Measurements from ENCODE around the gene MRAP. TPM values are rescaled to one million over a fixed set of nuclear protein-coding genes. Genes with fewer than 3 reads are reported as not detected.

Gene MRAP
- total and polyA plus RNA-seq, 2 experiments from 2014 or later, result not detected

- in situ Hi-C loops (cut with MboI), result no loop called here
- H3K4me2 ChIP-seq (ENCODE audit: unreplicated experiment), result no peak overlapping the region
- H3K9me3 ChIP-seq (ENCODE audit: low read depth), result no peaks in the 10 kb centered on the region
- WGBS, 2 experiments (ENCODE audit: low coverage in 1 of 2, low lambda C conversion rate in 2 of 2, missing lambda C conversion rate in 2 of 2), result 97 to 98% methylated on average over 16 of the region's 16 CpGs
- H3K36me3 ChIP-seq (ENCODE audit: low read depth), result peaks cover 39% of the 10 kb centered on the region; the same call in 1 of the 2 replicates
- 0 out of 2 replicates have a peak, but pooled peaks cover 20% of the 10 kb centered on the region for H3K79me2 ChIP-seq (ENCODE audit: insufficient read depth)
- no peak overlapping the region for H3K9ac ChIP-seq
- H3K4me3 ChIP-seq, result no peak overlapping the region
- H3K4me1 ChIP-seq (ENCODE audit: insufficient read depth), result no peaks in the 10 kb centered on the region
- no peak for TF ChIP-seq EZH2phosphoT487 (IDR thresholded peaks at IDR 0.05; ENCODE audit: insufficient read depth, low read depth)
- no peak for TF ChIP-seq EZH2 (IDR thresholded peaks at IDR 0.05; ENCODE audit: insufficient read depth, poor library complexity, severe bottlenecking)
- H3K9me2 ChIP-seq (ENCODE audit: insufficient read depth), result no peaks in the 10 kb centered on the region
- DNase-seq, result no peak
- H3F3A ChIP-seq (ENCODE audit: insufficient read depth), result no peaks in the 10 kb centered on the region
- no peaks in the 10 kb centered on the region for H4K20me1 ChIP-seq (ENCODE audit: insufficient read depth)
- no peak overlapping the region for H2AFZ ChIP-seq
- H3K27ac ChIP-seq, result no peak overlapping the region
- no peaks in the 10 kb centered on the region for H3K27me3 ChIP-seq (replicated peaks; ENCODE audit: insufficient read depth)
These were observed 16.2 kb downstream of the MRAP start for GRCh38 chr21:32314806-32315205.

GRCh38 chr21:32315511-32316281 is 17.0 kb downstream of the MRAP start:
- Histone ChIP-seq H3K27me3 (replicated peaks; ENCODE audit: insufficient read depth) (no peaks in the 10 kb centered on the region), H2AFZ (no peak overlapping the region), H3F3A (ENCODE audit: insufficient read depth) (no peaks in the 10 kb centered on the region), H3K4me2 (ENCODE audit: unreplicated experiment) (no peak overlapping the region), H3K36me3 (ENCODE audit: low read depth) (peaks cover 48% of the 10 kb centered on the region; the same call in 1 of the 2 replicates), H3K27ac (no peak overlapping the region), H3K4me1 (ENCODE audit: insufficient read depth) (no peaks in the 10 kb centered on the region), H4K20me1 (ENCODE audit: insufficient read depth) (no peaks in the 10 kb centered on the region), H3K79me2 (ENCODE audit: insufficient read depth) (0 out of 2 replicates have a peak, but pooled peaks cover 20% of the 10 kb centered on the region), H3K9me3 (ENCODE audit: low read depth) (no peaks in the 10 kb centered on the region), H3K9me2 (ENCODE audit: insufficient read depth) (no peaks in the 10 kb centered on the region), H3K9ac (no peak overlapping the region), H3K4me3 (no peak overlapping the region)
- TF ChIP-seq EZH2phosphoT487 (IDR thresholded peaks at IDR 0.05; ENCODE audit: insufficient read depth, low read depth) (no peak), EZH2 (IDR thresholded peaks at IDR 0.05; ENCODE audit: insufficient read depth, poor library complexity, severe bottlenecking) (no peak)
- in situ Hi-C loops (cut with MboI), result no loop called here
- DNase-seq, result no peak
- 98 to 99% methylated on average over 14 of the region's 14 CpGs for WGBS, 2 experiments (ENCODE audit: low coverage in 1 of 2, low lambda C conversion rate in 2 of 2, missing lambda C conversion rate in 2 of 2)

DNA sequence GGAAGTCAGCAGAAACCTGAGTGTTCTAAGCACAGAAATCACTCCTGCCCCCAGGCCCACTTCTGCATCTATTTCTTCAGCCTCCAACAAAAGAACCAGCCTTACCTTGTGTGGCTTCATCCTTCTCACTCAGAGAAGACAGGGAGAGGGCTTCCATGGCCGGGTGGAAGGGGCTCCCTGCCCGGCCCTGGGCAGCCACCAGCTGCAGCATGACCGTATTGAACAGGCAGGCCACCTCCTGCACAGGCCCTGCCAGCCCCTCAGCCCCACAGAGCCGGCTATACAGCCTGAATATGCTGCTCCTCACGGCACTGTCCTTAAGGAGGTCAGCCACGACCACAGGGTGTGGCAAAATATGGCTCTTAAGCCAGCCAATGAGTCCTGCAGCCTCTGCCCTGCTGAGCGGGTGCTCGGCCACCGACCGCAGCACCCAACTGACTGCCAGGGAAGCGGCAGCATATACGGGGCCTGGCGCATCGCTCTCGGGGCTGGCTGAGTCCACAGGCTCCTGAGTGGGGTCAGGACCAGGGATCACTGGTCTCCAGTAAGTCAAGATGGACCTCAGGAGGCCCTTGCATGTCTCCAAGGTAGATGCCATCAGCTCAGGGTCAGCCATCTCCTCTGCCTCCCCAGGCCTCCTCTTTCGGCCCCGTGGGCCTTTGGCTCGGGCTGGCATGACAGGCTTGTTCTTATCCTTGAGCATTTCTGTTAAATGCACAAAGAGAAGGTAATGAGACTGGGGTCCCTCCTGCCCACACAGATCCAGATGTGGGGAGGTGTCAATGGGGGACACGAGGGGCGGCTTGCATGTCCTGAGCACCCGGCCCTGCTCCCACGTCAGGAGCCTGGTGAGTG is 17.9 kb downstream of the MRAP start:
- WGBS, 2 experiments (ENCODE audit: low coverage in 1 of 2, low lambda C conversion rate in 2 of 2, missing lambda C conversion rate in 2 of 2), result 93 to 95% methylated on average over 22 of the region's 22 CpGs

DNA sequence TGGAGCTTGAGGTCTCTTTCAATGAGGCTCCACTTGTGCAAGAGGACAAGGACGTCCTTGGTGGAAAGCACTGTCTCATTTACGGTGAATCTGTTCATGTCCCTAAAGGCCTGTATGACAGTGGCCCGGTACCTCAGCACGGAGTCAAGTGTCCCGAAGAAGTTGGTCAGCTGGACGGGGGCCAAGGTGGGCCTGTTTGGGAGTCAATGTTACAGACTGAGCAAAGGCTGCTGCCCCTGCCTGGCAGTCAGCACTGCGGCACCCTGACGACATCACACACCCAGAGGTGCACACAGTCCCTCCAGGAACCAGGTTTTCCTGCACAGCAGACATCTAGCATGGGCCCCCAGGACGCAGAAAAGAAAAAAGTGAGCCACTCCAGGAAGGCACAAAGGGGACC is 19.1 kb downstream of the MRAP start:
- WGBS, 2 experiments (ENCODE audit: low coverage in 1 of 2, low lambda C conversion rate in 2 of 2, missing lambda C conversion rate in 2 of 2), result 85 to 89% methylated on average over 9 of the region's 9 CpGs

More for the DNA sequence above, 17.9 kb downstream of the MRAP start:
- DNase-seq, result no peak
- Histone ChIP-seq H3K27me3 (replicated peaks; ENCODE audit: insufficient read depth) (no peaks in the 10 kb centered on the region), H2AFZ (no peak overlapping the region), H3K9ac (no peak overlapping the region), H3K4me2 (ENCODE audit: unreplicated experiment) (no peak overlapping the region), H3K9me3 (ENCODE audit: low read depth) (no peaks in the 10 kb centered on the region), H3K79me2 (ENCODE audit: insufficient read depth) (0 out of 2 replicates have a peak, but pooled peaks cover 20% of the 10 kb centered on the region), H3K36me3 (ENCODE audit: low read depth) (peaks cover 56% of the 10 kb centered on the region; the same call in 1 of the 2 replicates), H3K4me3 (no peak overlapping the region), H3K9me2 (ENCODE audit: insufficient read depth) (no peaks in the 10 kb centered on the region), H3F3A (ENCODE audit: insufficient read depth) (no peaks in the 10 kb centered on the region), H3K4me1 (ENCODE audit: insufficient read depth) (no peaks in the 10 kb centered on the region), H4K20me1 (ENCODE audit: insufficient read depth) (no peaks in the 10 kb centered on the region), H3K27ac (no peak overlapping the region)
- in situ Hi-C loops (cut with MboI), result no loop called here
- TF ChIP-seq EZH2 (IDR thresholded peaks at IDR 0.05; ENCODE audit: insufficient read depth, poor library complexity, severe bottlenecking), result no peak
- no peak for TF ChIP-seq EZH2phosphoT487 (IDR thresholded peaks at IDR 0.05; ENCODE audit: insufficient read depth, low read depth)

More for the DNA sequence above, 19.1 kb downstream of the MRAP start:
- Histone ChIP-seq H2AFZ (no peak overlapping the region), H3K27ac (no peak overlapping the region), H3F3A (ENCODE audit: insufficient read depth) (no peaks in the 10 kb centered on the region), H3K27me3 (replicated peaks; ENCODE audit: insufficient read depth) (no peaks in the 10 kb centered on the region), H4K20me1 (ENCODE audit: insufficient read depth) (no peaks in the 10 kb centered on the region), H3K9me3 (ENCODE audit: low read depth) (no peaks in the 10 kb centered on the region), H3K79me2 (ENCODE audit: insufficient read depth) (0 out of 2 replicates have a peak, but pooled peaks cover 11% of the 10 kb centered on the region), H3K9me2 (ENCODE audit: insufficient read depth) (no peaks in the 10 kb centered on the region), H3K36me3 (ENCODE audit: low read depth) (peaks cover 62% of the 10 kb centered on the region), H3K4me2 (ENCODE audit: unreplicated experiment) (no peak overlapping the region), H3K4me3 (no peak overlapping the region), H3K4me1 (ENCODE audit: insufficient read depth) (no peaks in the 10 kb centered on the region), H3K9ac (no peak overlapping the region)
- in situ Hi-C loops (cut with MboI), result no loop called here
- DNase-seq, result no peak
- TF ChIP-seq EZH2 (IDR thresholded peaks at IDR 0.05; ENCODE audit: insufficient read depth, poor library complexity, severe bottlenecking) (no peak), EZH2phosphoT487 (IDR thresholded peaks at IDR 0.05; ENCODE audit: insufficient read depth, low read depth) (no peak)

All from GM23248 (cell line).